ENCODE results near the gene XRCC4.
"Not testable (repeated sequence)": the region's sequence is repeated elsewhere in the genome, so short reads cannot be mapped to it uniquely, and the experiment has no call there.

XRCC4 gene

GRCh38 chr5:83076742-83077661 lies at the start of gene XRCC4, which contains the start of gene TMEM167A:
TSS of gene XRCC4 (plus strand) at chr5:83077547. CDS start at chr5:83104920, 27,373 bp downstream.
TSS of gene TMEM167A (minus strand) at chr5:83077394. CDS start at chr5:83077323, 71 bp downstream.
- DNase-seq (ENCODE audit: low read depth): peak; percentile 86

- DNase-seq (ENCODE audit: low read depth): no peak
These were observed 47.4 kb upstream of the XRCC4 start for GRCh38 chr5:83029912-83030311.

- no peak for DNase-seq (ENCODE audit: low read depth)
These were observed 46.0 kb upstream of the XRCC4 start for GRCh38 chr5:83031381-83031780.

- no peak for DNase-seq (ENCODE audit: low read depth)
These were observed 43.3 kb upstream of the XRCC4 start for GRCh38 chr5:83034036-83034435.

- no peak for DNase-seq (ENCODE audit: low read depth)
These were observed 42.7 kb upstream of the XRCC4 start for GRCh38 chr5:83034528-83035207.

- no peak for DNase-seq (ENCODE audit: low read depth)
These were observed 41.8 kb upstream of the XRCC4 start for GRCh38 chr5:83035373-83036100.

GRCh38 chr5:83036991-83037575 lies 40.3 kb upstream of the XRCC4 start:
- no peak for DNase-seq (ENCODE audit: low read depth)

GRCh38 chr5:83038924-83039323 lies 38.4 kb upstream of the XRCC4 start:
- DNase-seq (ENCODE audit: low read depth): no peak

- DNase-seq (ENCODE audit: low read depth): no peak
These were observed 34.8 kb upstream of the XRCC4 start for GRCh38 chr5:83042507-83042906.

GRCh38 chr5:83044926-83045325 lies 32.4 kb upstream of the XRCC4 start:
- no peak for DNase-seq (ENCODE audit: low read depth)

- no peak for DNase-seq (ENCODE audit: low read depth)
These were observed 29.1 kb upstream of the XRCC4 start for GRCh38 chr5:83048277-83048676.

GRCh38 chr5:83048811-83049210 lies 28.5 kb upstream of the XRCC4 start:
- DNase-seq (ENCODE audit: low read depth): no peak

GRCh38 chr5:83049370-83049885 lies 27.9 kb upstream of the XRCC4 start:
- no peak for DNase-seq (ENCODE audit: low read depth)

GRCh38 chr5:83050723-83051340 lies 26.5 kb upstream of the XRCC4 start:
- DNase-seq (ENCODE audit: low read depth): no peak

GRCh38 chr5:83055166-83055565 lies 22.2 kb upstream of the XRCC4 start:
- no peak for DNase-seq (ENCODE audit: low read depth)

GRCh38 chr5:83058726-83059125 lies 18.6 kb upstream of the XRCC4 start:
- DNase-seq (ENCODE audit: low read depth): no peak

GRCh38 chr5:83059341-83059740 lies 18.0 kb upstream of the XRCC4 start:
- DNase-seq (ENCODE audit: low read depth): no peak

- no peak for DNase-seq (ENCODE audit: low read depth)
These were observed 10.7 kb upstream of the XRCC4 start for GRCh38 chr5:83066548-83067110.

- DNase-seq (ENCODE audit: low read depth): not testable (repeated sequence)
These were observed 10.0 kb upstream of the XRCC4 start for GRCh38 chr5:83067377-83067776.

- DNase-seq (ENCODE audit: low read depth): no peak
These were observed 8.1 kb upstream of the XRCC4 start for GRCh38 chr5:83069096-83069799.

Measured in stimulated activated CD8-positive, alpha-beta memory T cell treated with anti-CD3 and anti-CD28 coated beads, Interleukin-12 subunit alpha, Interleukin-12 subunit beta, amount 100 ng/mL, for 4 hours (primary cell).